HG03432 (cell line): ENCODE data around the gene DDX5.
"Not testable (repeated sequence)": the region's sequence is repeated elsewhere in the genome, so short reads cannot be mapped to it uniquely, and the experiment has no call there.

Experiments
- ATAC-seq: cut with Tn5 transposase; IDR thresholded peaks from one replicate; pipeline ENCODE4 v1.9.1; 2021; ENCODE audit warnings: mild to moderate bottlenecking, moderate library complexity; ENCODE audit not compliant: unreplicated experiment

The DDX5 gene

GRCh38 chr17:64494121-64494520 lies 12.0 kb downstream of the DDX5 start:
- ATAC-seq, result no peak

DNA sequence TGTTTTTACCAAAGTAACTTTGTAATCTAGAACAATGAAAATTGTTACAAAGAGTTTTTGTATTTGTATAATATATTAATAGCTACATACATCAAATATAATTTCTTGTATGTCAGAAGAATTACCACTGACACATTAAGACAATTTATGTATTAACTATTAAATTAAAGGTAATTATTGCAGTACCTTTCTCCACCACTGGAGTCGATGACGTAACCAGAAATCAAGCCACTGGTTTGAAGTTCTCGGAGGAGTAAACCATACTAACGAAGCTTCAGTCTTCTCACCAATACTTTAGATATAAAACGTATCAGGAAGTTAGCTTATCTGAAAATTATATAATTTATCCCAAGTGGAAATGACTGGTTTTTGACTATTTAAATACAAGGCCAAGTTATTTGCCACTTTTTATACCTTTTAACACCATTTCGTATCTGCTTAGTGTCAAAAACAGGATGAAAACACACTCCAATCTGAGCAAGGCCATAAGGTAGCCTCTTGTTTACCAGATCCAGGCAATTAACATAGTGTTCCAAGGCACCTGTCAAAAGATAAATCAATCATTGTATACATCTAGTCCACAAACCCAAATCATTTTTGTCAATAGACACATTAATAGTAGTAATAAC lies 13.5 kb downstream of the DDX5 start:
- ATAC-seq, result no peak

DNA sequence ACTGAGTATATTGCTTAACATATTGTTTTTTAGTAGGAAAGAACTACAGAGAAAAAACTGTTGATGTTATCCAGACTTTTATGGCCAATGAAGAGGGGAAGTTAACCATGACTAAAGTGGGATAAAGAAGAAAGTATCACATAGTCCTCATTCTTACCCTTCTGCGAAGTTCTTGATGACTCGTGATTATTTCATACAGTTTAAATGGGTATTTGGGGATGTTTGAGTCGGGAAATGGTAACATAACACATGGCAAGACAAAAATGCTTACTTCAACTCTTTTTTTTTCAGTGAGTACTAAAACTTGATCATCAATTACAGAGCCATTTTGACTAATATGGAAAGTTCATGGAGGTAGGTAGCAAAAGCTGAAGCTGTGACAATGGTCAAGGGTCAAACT lies 14.1 kb downstream of the DDX5 start:
- no peak for ATAC-seq

DNA sequence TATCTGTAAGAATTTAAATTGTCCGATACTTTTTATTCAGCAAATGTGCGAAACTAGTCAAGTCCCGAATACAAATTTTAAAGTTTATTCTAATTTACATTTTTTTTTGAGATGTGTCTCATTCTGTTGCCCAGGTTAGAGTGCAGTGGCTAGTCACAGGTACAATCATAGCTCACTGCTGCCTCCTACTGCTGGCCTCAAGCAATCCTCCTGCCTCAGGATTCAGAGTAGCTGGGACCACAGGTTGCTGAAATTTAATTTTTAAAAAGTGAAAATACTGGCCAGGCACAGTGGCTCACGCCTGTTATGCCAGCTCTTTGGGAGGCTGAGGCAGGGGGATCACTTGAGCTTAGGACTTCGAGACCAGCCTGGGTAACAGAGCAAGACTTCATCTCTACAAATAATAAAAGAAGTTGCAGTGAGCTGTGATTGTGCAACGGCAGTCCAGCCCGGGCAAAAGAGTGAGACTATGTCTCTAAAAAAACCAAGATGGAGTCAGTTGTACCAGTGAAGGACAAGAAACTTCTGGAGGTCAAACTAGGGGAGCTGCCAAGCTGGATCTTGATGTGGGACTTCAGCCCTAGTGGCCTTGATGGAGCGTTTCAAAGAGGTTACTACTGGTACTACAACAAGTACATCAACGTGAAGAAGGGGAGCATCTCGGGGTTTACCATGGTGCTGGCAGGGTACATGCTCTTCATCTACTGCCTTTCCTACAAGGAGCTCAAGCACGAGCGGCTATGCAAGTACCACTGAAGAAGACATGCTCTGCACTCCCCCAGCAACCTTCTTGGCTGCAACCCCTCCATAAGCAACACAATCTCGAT lies 14.8 kb downstream of the DDX5 start:
- ATAC-seq, result no peak

DNA sequence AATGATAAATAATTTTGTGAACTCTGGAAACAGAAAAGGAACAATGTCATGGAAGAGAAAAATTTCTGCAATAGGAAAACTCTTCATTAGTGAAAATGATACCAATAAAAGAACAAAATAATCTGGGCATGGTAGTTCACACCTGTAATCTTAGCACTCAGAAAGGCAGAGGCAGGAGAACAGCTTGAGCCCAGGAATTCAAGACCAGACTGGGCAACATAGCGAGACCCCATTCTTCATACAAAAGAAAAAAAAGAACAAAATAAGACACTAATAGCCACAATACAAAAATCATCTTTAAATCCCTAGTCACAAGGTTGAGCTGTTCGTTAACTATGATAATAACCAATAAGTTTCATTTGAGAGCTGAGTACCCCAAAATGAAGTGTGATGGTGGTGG lies 17.8 kb downstream of the DDX5 start:
- no peak for ATAC-seq

DNA sequence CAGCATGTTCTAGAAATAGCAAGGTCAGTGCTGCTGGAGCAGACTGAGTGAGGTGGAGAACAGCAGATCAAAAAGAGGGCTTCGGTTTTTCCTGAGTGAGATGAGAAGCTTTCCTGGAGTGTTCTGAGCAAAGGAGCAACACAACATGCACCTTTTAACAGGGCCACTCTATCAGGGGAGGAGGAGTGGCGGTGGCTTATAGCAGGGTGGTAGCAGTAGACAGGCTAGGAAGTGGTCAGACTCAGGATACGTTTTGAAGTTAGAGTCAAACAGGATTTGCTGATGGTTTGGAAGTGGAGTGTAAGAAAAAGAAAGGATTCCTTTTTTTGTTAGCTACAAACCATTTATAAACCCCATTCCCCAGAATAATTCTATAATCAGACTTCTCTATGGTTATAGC lies 21.7 kb downstream of the DDX5 start:
- ATAC-seq, result no peak

- ATAC-seq, result no peak
These were observed 25.1 kb downstream of the DDX5 start for GRCh38 chr17:64480951-64481350.

GRCh38 chr17:64477849-64478248 lies 28.2 kb downstream of the DDX5 start:
- no peak for ATAC-seq

GRCh38 chr17:64472564-64472963 lies 33.5 kb downstream of the DDX5 start:
- ATAC-seq, result no peak

DNA sequence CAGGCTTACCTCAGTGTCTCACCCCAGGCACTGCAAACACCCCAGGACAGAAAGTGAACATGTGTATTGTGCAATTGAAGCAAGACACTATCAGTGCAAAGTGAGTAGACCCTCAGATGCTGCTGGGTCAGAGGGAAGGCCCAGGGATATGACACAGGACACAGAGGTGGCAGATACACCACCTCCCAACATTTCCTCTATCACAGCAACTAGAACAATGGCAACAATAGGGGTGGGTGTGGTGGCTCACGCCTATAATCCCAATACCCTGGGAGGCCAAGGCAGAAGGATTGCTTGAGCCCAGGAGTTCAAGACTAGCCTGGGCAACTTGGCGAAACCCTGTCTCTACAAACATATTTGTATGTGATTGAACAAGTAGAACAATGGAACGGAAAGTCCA lies 34.6 kb downstream of the DDX5 start:
- no peak for ATAC-seq

GRCh38 chr17:64470625-64471024 lies 35.5 kb downstream of the DDX5 start:
- no peak for ATAC-seq

- not testable (repeated sequence) for ATAC-seq
These were observed 39.3 kb downstream of the DDX5 start for GRCh38 chr17:64466834-64467233.

DNA sequence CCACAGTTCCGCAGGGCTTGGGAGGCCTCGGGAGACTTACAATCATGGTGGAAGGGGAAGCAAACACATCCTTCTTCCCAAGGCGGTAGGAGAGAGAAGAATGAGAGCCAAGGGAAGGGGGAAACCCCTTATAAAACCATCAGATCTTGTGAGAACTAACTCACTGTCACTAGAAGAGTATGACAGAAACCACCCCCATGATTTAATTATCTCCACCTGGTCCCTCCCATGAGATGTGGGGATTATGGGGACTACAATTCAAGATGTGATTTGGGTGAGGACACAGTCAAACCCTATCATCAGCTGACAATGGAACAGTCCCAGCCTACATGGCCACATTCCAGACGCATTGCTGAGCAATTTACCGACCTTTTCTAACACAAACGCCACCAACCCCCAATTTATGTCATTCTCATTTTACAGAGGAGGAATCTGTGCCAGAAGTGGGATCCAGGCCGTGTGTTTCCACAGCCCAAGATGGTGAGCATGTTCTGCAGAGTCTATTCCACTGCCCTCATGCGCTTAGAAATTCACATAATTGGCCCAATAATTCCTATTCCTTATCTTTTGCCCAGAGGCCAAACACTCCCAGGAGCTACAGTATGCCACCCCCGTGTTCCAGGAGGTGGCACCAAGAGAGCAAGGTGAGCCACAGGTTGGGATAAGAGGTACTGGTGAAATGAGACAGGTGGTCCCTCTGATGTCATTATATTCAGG lies 39.9 kb downstream of the DDX5 start:
- no peak for ATAC-seq

DNA sequence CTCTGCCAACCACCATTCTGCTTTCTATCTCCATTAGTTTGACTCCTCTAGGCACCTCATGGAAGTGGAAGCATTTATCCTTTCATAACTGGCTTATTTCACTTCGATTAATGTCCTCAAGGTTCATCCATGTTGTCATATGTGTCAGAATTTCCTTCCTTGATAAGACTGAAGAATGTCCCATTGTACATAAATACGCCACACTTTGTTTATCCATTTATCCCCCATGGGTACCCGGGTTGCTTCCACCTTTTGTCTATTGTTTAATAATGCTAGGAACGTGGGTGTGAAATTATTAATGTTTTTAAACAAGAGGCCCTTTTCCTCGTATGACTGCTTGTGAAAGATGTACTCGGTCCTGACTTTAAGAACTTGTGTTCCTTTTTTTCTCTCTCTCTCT lies 44.3 kb downstream of the DDX5 start:
- ATAC-seq, result no peak

DNA sequence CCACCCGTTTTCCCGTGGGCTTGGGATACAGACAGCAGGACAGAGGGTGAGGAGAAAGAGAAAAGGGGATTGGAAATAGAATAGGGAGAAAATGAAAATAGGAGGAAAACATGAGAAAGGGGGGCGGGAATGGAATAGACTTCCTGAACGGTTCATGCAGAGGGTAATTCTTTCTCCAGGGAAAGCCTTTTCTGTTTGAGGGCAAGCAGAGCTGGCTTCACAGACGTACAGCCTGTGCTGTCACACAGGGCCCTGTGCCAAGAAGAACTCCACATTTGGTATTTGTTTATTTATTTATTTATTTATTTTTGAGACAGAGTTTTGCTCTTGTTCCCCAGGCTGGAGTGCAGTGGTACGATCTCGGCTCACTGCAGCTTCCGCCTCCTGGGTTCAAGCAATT lies 45.1 kb downstream of the DDX5 start:
- no peak for ATAC-seq

- not testable (repeated sequence) for ATAC-seq
These were observed 46.3 kb downstream of the DDX5 start for GRCh38 chr17:64459818-64460217.

DNA sequence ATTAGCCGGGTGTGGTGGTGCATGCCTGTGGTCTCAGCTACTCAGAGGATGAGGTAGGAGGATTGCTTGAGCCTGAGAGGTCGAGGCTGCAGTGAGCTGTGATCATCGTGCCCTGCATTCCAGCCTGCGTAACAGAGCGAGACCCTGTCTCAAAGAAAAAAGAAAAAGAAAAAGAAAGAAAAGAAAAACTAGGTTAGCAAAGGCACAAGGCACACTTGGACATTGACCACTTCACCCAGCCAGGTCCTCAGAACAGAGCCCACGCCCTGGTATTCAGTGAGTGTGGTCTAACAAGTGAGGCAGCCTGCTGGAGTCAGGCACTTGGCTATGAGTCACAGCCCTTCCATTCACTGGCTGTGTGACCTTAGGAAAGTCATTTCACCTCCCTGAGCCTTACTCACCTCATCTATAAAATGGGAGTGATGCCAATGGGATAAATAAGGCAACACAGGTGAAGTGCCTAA lies 46.8 kb downstream of the DDX5 start:
- no peak for ATAC-seq

DNA sequence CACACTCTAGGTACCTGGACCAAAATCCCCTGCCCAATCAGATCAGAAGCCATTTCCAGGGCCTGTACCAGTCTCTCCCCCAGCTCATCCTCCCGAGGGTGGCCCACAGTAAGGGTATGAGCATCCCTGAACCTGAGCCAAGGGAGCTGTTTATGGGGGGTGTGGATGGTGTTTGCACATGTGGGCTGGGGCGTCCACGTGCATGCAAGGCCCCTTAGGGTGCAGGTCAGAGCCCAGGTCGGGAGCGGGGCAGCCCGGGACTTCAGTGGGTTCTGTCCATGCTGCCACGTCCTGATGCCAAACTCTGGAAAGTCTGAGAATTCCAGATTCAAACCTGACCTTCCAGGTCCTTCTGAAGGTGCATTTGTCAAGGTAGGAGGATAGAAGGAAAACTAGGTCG lies 47.3 kb downstream of the DDX5 start:
- ATAC-seq, result no peak

- ATAC-seq, result no peak
These were observed 48.9 kb downstream of the DDX5 start for GRCh38 chr17:64457156-64457555.

DNA sequence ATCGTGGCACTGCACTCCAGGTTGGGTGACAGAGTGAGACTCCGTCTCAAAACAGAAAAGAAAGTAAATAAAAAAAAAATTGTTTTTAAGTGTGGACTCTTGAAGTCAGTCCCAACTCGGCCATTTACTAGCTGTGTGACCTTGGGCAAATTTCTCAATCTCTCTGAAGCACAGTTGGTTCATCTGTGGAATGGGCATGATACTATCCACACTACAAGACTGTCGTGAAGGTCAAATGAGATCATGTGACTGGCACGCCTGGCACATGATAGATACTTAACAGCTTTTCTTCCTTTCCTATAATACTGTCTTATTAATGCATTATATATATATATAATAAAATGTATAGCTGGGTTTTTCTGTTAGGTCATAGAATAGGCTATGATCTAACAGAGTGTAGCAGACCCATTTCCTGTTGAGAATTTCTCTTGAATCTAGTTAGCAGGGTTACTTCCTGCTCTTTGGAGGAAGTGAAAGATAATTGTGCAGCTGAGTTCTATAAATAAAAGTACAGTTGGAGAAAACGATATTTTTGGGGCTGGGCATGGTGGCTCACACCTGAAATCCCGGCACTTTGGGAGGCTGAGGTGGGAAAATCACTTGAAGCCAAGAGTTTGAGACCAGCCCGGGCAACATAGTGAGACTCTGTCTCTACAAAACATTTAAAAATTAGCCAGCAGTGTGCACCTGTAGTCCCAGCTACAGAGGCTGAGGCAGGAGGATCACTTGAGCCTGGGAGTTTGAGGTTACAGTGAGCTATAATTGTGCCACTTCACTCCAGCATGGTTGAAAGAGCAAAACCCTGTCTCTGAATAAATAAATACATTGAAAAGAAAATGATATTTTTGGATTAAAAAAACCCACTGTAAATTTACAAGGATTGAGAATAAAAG lies 49.9 kb downstream of the DDX5 start:
- ATAC-seq, result no peak

GRCh38 chr17:64449545-64449944 lies 56.5 kb downstream of the DDX5 start:
- ATAC-seq, result no peak
